HG03135 (cell line): ENCODE results near the gene RAP1GAP.

Experiments
- ATAC-seq: cut with Tn5 transposase; IDR thresholded peaks from one replicate; pipeline ENCODE4 v1.9.1; 2021; ENCODE audit warnings: mild to moderate bottlenecking, moderate library complexity; ENCODE audit not compliant: unreplicated experiment

The RAP1GAP gene

GRCh38 chr1:21669258-21670058 lies at the start of gene RAP1GAP:
TSS of gene RAP1GAP (minus strand) at chr1:21669357. CDS start at chr1:21620032, 49,325 bp downstream.
- no peak for ATAC-seq

- no peak for ATAC-seq
Observed at GRCh38 chr1:21716169-21716568, 47.0 kb upstream of the RAP1GAP start.

- no peak for ATAC-seq
Observed at GRCh38 chr1:21707891-21708290, 38.7 kb upstream of the RAP1GAP start.

- no peak for ATAC-seq
Observed at GRCh38 chr1:21707086-21707840, 38.1 kb upstream of the RAP1GAP start.

GRCh38 chr1:21706151-21706835 lies 37.1 kb upstream of the RAP1GAP start:
- no peak for ATAC-seq

GRCh38 chr1:21705303-21705980 lies 36.3 kb upstream of the RAP1GAP start:
- ATAC-seq = no peak

GRCh38 chr1:21704145-21704544 lies 35.0 kb upstream of the RAP1GAP start:
- no peak for ATAC-seq

- no peak for ATAC-seq
Observed at GRCh38 chr1:21703318-21703963, 34.3 kb upstream of the RAP1GAP start.

- no peak for ATAC-seq
Observed at GRCh38 chr1:21702780-21703179, 33.6 kb upstream of the RAP1GAP start.

GRCh38 chr1:21701401-21701800 lies 32.2 kb upstream of the RAP1GAP start:
- ATAC-seq = no peak

- ATAC-seq = no peak
Observed at GRCh38 chr1:21700094-21700493, 30.9 kb upstream of the RAP1GAP start.

GRCh38 chr1:21696931-21697330 lies 27.8 kb upstream of the RAP1GAP start:
- no peak for ATAC-seq

GRCh38 chr1:21693732-21694131 lies 24.6 kb upstream of the RAP1GAP start:
- ATAC-seq = no peak

GRCh38 chr1:21691739-21692138 lies 22.6 kb upstream of the RAP1GAP start:
- no peak for ATAC-seq

GRCh38 chr1:21689661-21690372 lies 20.7 kb upstream of the RAP1GAP start:
- no peak for ATAC-seq

GRCh38 chr1:21687081-21687529 lies 17.9 kb upstream of the RAP1GAP start:
- ATAC-seq = no peak

GRCh38 chr1:21685946-21686678 lies 17.0 kb upstream of the RAP1GAP start:
- no peak for ATAC-seq

GRCh38 chr1:21681426-21681825 lies 12.3 kb upstream of the RAP1GAP start:
- no peak for ATAC-seq

- ATAC-seq = no peak
Observed at GRCh38 chr1:21680918-21681317, 11.8 kb upstream of the RAP1GAP start.
